NOMO-1 treated with dmso at 0.1 percent for 144 hours (cell line): Measurements from ENCODE around the gene TSPAN1.

Source experiments
- DNase-seq: peaks from one replicate; lab custom pipeline; 2025; ENCODE audit not compliant: unreplicated experiment; lab: John Stamatoyannopoulos, UW

TSPAN1 gene

DNA sequence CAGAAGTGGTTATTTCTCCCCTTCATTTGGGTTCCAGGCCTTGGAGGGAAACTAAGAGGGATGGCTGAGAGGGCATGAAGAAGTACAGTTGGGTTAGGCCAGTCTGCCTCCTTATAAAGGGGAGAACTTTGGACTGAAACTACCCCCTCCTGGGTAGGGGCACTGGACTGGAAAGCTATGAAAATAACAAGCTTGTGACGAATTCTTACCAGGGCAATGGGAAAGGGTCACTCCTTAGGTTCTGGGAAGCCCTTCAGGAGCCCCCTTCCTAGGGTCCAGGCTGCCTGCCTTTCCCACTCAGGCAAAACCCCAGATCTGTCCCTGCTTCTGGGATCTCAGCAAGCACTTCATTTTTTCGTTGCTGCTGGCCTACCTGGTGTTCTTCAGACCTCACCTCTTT, 11.2 kb downstream of the TSPAN1 start:
- DNase-seq, result no peak

DNA sequence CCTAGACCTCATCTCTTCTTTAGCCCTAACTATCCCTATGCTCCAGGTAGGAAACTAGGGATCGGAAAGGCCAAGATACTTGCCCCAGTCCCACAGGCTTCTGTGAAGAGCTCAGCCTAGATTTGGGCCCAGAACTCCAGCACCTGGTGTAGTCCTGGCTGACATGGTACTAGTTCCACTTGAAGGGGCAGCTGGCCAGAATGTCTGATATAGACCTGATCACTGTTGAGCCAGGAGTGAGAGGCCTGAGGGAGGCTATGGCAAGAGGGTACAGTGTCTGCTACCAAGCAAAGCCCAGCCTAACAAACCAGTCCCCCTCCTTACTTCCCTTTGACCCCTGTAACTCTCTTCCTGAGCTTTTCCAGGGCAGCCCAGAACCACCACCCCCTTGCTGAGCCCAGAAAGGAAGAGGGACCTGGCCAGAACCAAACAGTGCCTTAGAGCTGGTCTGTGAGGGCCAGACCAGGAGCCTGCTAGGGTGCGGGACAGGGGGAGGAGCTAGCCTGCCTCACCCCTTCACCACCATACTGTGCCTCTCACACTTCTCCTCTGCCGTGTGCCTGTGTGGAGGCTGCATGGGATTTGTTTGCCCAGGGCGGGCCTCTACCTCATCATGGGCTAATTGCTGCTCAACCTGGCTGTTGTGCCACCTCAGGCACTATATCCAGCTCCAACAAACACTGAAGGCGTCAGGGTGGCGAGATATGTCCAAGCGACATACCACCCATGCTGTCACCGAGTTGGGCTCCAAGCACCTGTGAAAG, 12.4 kb downstream of the TSPAN1 start:
- no peak for DNase-seq

DNA sequence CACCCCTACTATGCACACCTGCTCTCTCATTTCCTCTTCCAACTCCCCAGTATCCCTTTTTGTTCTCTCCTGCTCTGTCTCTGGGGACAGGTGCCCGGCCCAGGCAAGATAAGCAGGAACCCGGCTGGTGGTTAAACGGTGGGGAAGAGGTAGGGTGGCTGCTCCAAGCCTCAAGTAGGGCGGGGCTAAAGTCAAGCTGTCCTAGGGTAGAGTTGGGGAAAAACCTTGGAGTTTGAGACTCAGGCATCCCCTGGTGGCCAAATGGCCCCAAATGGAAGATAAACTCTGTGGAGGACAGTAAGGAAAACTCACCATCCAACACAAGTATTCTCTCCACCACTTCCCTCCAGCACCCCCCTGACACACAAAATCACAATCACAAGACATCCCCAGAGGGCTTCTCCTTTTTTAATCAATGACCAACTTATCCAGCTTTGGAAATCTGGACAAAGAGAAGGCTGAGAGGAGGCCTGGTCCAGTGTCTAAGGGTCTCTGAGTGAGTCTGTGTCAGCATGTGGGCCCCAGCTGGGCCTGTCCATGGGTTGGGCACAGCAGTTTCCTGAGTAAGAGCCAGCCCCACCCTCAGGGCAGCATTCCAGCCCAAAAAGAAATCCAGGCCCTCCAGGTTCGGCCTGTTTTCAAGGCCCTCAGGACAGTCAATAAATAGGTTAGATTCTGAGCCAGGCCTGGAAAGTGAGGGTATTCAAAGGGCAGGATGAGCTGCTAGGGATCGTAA, 13.6 kb downstream of the TSPAN1 start:
- DNase-seq, result no peak

DNA sequence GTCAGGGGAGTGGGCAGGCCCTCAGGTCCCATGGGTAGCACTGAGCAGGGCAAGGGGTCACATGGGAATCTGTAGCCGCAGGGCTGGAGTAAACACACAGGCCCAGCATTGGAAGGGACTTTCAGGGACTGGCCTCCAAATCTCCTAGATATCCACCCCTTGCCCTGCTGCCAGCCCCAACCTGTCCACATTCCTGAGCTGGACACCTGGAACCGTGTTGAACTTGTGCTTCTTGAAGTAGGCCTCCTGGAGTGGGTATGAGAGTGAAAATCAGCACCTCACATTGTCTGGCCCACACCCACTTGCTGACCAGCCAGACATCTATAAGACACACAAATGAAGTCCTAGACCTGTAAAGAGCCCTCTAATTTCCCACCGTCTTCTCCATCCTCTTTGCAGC, 15.7 kb downstream of the TSPAN1 start:
- no peak for DNase-seq

DNA sequence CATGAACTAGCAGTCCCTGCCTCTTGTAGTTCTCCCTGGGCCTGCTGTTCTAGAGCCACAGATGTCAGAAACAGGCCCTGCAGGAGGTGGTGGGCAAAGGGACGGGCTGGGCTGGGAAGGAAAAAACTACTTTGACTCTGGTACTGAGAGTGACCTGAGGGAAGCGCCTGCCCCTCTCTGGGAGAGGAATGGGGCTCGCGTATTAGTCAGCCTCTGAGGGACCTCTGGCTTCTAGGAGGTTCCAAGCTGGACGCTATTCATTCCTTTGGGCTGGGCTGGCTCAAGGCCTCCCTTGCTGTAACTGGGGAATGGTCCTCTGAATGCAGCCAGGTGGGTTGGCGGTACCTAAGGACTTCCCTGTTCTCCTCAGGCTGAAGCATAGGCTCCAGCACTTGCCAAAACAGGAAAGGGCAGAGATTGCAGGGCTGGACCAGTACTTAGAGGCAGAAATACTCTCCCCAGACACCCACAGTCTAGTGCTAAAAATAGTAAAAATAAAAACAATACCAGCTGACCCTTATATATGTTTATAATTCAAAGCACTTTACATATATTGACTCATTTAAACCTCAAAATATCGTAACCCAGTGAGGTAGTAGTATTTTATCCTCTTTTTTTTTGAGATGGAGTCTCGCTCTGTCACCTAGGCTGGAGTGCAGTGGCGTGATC, 16.3 kb downstream of the TSPAN1 start:
- DNase-seq, result no peak

DNA sequence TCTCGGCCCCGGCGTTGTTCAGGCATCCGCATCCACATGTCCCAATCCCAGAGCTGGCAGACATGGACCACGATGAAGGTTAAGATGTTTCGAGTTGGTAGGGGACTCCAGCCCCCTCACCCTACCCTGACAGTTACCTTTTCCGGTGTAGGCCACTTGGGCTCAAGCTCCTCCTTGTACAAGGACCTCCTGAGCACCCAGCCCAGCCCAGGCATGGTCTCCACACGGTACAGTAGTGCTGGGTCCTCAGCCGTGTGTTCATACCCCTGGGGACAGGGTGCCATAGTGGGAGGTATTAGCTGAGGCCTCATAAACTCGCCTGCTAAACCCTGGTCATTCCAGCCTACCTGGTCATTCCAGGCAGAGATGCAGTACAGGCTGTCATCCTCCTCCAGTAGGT, 17.3 kb downstream of the TSPAN1 start:
- DNase-seq, result no peak

GRCh38 chr1:46193285-46193684, 18.4 kb downstream of the TSPAN1 start:
- no peak for DNase-seq

GRCh38 chr1:46193984-46194570, 19.2 kb downstream of the TSPAN1 start:
- no peak for DNase-seq

GRCh38 chr1:46194641-46195193, 19.8 kb downstream of the TSPAN1 start:
- DNase-seq, result no peak

GRCh38 chr1:46196609-46197008, 21.7 kb downstream of the TSPAN1 start:
- DNase-seq, result no peak

DNA sequence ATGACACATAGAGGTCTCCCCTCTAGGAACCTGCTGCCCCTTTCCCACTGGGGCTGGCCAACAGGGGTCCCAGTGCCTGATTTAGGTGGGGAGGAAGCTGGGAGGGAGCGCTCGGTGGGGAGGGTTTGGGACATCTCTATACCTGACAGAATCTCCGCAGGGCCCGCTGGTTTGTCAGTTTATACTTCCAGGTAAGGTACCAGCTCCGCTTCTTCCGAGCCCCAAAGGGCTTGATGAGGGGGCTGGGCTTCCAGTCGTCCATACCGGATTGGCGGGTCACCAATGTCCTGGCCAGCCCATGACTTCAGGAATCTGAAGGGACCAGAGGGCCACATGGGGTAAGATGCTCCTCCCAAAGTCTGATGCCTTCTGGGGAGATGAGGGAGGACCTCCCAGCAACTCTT, 22.7 kb downstream of the TSPAN1 start:
- no peak for DNase-seq

DNA sequence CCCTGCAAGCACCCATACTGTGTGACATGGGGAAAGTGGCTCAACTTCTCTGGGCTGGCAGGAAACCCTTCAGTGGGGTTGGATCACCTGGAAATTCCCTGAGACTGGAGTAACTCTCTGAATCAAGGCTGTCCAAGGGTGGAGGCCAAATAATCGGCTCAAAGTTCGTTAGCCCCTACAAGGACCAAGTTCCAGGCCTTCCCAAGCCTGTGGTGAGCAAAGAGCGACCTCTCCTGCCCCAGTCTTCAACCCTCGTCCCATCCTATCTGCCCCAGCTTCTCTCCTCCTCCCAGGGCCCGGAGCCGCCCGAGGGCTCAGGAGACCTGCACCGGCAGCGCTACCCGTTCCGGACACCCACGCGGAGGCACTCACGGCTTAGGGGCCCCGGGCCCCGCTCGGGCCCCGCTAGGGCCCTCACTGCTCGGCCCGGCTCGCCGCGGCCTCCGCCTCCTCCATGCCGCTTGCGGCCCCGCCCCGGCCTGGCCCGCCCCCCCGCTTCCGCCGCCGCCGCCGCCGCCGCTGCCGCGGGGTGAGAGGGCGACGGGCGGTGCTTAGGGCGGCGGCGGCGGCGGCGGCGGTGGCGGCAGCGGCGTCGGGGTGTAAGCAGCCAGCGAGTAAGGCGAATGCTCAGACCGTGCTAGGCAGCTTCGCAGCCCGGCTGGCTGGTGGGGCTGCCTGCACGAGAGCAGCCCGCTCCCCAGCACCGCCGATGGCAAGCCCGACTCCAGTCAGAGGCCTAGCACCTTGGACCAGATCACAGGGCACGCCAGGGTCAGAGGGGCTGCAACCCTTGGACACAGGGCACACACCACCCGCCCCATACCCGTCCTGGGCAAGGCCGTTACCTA, 23.3 kb downstream of the TSPAN1 start, which contains the start of gene POMGNT1:
Gene POMGNT1, minus strand, starts transcription at position 471 of the 848 bp plus-strand sequence. CDS start 613 bp downstream, outside the sequence.
- peak; percentile 72 for DNase-seq

DNA sequence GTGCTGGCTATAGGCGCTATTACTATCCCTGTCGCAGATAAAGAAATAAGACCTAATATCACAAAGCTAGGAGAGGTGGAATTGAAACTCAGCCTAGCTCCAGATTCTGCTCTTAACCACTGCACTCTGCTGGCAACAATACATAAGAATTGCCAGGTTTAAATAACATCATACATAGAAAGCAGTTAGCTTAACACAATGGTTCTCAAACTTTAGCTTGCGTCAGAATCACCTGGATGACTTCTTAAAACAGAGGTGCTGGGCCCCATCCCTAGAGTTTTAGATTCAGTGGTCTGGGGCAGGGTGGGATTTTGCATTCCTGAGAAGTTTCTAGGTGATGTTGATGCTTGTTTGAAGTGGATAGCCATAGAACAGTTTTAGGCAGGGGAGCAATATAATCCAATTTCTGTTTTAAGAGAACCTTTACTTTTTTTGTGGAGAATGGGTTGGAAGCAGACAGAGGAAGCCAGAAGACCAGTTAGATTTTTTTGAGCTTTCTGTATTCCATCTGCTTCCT, 24.4 kb downstream of the TSPAN1 start:
- no peak for DNase-seq

DNA sequence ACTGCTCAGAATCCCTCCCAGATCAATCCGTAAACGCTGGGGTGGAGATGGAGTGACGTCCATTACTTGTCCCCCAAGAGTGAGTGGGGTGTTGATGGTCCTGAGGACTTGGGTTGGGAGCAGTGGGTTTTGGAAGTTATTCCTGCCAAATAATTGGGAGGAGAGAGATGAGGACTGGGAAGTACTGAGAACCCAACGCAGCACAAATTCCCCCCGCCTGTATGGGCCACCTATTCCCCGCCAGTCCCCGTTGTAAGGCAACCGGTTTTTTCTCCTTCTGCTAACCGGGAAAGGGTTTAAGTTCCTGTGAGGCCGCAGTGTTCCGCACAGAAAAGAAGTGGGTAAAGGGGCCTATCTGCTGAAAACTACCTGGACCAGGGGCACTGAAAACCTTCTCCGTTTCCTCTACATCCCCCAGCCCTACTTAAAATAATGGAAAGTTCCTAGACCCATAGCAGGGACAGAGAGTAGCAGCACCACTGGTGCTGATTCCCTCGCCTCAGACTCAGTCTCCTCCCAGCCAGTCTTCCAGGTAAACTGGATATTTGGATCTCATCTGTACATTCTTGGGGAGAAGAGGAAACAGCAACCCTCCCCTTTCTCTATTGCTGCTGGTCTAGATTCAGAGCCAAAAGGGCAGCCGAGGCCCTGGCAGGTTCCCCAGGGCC, 29.0 kb downstream of the TSPAN1 start:
- no peak for DNase-seq

DNA sequence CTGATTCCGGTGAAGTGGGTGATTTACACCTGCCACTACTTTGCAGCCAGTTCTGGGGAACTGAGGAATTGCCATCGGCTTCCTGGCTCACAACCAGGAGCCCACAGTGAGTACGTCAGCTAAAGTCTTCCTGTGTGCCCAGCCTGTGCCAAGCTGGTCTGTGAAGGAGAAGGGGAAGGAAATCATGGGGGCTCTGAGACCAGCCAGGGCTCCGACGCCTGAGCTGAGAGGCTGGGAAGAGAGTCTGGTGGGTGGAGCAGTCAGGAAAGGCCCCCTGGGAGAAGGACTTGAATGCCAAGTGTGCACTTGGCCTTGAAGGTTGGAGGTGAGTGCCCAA, 29.5 kb downstream of the TSPAN1 start:
- no peak for DNase-seq

GRCh38 chr1:46205141-46205540, 30.3 kb downstream of the TSPAN1 start:
- DNase-seq, result no peak

GRCh38 chr1:46205791-46206190, 30.9 kb downstream of the TSPAN1 start:
- DNase-seq, result no peak

GRCh38 chr1:46206399-46206798, 31.5 kb downstream of the TSPAN1 start:
- DNase-seq, result no peak

GRCh38 chr1:46210561-46210960, 35.7 kb downstream of the TSPAN1 start:
- no peak for DNase-seq

DNA sequence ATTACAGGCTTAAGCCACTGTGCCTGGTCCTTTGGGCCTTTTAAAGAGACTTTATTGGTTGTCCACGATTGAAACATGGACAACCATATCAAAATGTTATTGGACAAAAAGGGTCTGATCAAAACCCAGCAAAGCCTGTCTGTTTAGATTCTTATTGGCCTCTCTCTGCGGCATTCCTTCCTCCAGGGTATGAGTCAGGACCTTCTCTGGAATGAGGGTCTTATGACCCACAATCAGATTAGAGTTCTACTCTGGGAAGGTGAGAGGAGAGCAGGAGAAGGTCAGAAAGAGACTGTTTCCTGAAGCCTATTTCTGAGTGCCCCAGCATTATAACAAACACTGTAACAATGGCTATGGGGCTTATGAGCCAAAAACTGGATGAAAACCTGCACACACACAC, 36.2 kb downstream of the TSPAN1 start:
- DNase-seq, result no peak
